H9 (cell line): ENCODE data around the gene TIMM50. TPM values are rescaled to one million over a fixed set of nuclear protein-coding genes. Genes with fewer than 3 reads are reported as not detected.

Experiments
- DNase-seq: peaks from one replicate; pipeline ENCODE4 v3.0.0-alpha.2; 2017
- H2AFZ ChIP-seq: one replicate; pipeline ENCODE4 v1.6.1; 2013; ENCODE audit warnings: mild to moderate bottlenecking, low read length, control low read depth, moderate library complexity
- H2AK5ac ChIP-seq: 2 replicates; pipeline ENCODE4 v1.6.1; 2013; ENCODE audit warnings: low read length, control low read depth, mixed read lengths; ENCODE audit not compliant: insufficient read length
- H2BK120ac ChIP-seq: one replicate; pipeline ENCODE4 v1.6.1; 2013; ENCODE audit warnings: low read depth, mild to moderate bottlenecking, low read length, control low read depth, inconsistent platforms; ENCODE audit not compliant: poor library complexity, severe bottlenecking
- H2BK12ac ChIP-seq: 2 replicates; pipeline ENCODE4 v1.6.1; 2013; ENCODE audit warnings: low read length, control low read depth, mixed read lengths, low read depth; ENCODE audit not compliant: insufficient read length
- H2BK15ac ChIP-seq: 2 replicates; pipeline ENCODE4 v1.6.1; 2013; ENCODE audit warnings: low read depth, low read length, control low read depth
- H2BK20ac ChIP-seq: one replicate; pipeline ENCODE4 v1.6.1; 2013; ENCODE audit warnings: low read depth, mild to moderate bottlenecking, low read length, control low read depth, inconsistent platforms; ENCODE audit not compliant: poor library complexity, severe bottlenecking
- H2BK5ac ChIP-seq: 2 replicates; pipeline ENCODE4 v1.6.1; 2013; ENCODE audit warnings: low read length, control low read depth, mixed read lengths; ENCODE audit not compliant: insufficient read length
- H3K14ac ChIP-seq: 2 replicates; pipeline ENCODE4 v1.6.1; 2013; ENCODE audit warnings: low read length, control low read depth; ENCODE audit not compliant: insufficient read depth
- H3K18ac ChIP-seq: 2 replicates; pipeline ENCODE4 v1.6.1; 2013; ENCODE audit warnings: low read depth, mild to moderate bottlenecking, mixed read lengths, low read length, control low read depth; ENCODE audit not compliant: insufficient read length
- H3K23ac ChIP-seq: 2 replicates; pipeline ENCODE4 v1.6.1; 2013; ENCODE audit warnings: low read length, control low read depth, mixed read lengths, low read depth; ENCODE audit not compliant: insufficient read length
- H3K23me2 ChIP-seq: 2 replicates; pipeline ENCODE4 v1.6.1; 2013; ENCODE audit warnings: low read depth, mild to moderate bottlenecking, mixed read lengths, low read length, control low read depth; ENCODE audit not compliant: insufficient read length, poor library complexity, severe bottlenecking
- H3K27ac ChIP-seq: 2 replicates; pipeline ENCODE4 v1.5.1; 2013; ENCODE audit warnings: low read length, control low read depth, mixed read lengths, low read depth; ENCODE audit not compliant: insufficient read length
- H3K27me3 ChIP-seq: 2 replicates; pipeline ENCODE4 v1.6.1; 2013; ENCODE audit warnings: low read length, control low read depth, inconsistent platforms; ENCODE audit not compliant: insufficient read depth
- H3K4ac ChIP-seq: 2 replicates; pipeline ENCODE4 v1.6.1; 2013; ENCODE audit warnings: low read depth, mild to moderate bottlenecking, control low read depth, inconsistent platforms, low read length, moderate library complexity
- H3K4me1 ChIP-seq: 2 replicates; pipeline ENCODE4 v1.6.1; 2013; ENCODE audit warnings: low read length, control low read depth, inconsistent platforms; ENCODE audit not compliant: insufficient read depth
- H3K4me2 ChIP-seq: 2 replicates; pipeline ENCODE4 v1.6.1; 2013; ENCODE audit warnings: low read length, control low read depth, mixed read lengths; ENCODE audit not compliant: insufficient read length, insufficient read depth
- H3K56ac ChIP-seq: 2 replicates; pipeline ENCODE4 v1.6.1; 2013; ENCODE audit warnings: low read depth, mild to moderate bottlenecking, mixed read lengths, low read length, control low read depth; ENCODE audit not compliant: insufficient read length
- H3K79me1 ChIP-seq: 2 replicates; pipeline ENCODE4 v1.6.1; 2013; ENCODE audit warnings: low read depth, mild to moderate bottlenecking, moderate library complexity, low read length, control low read depth, inconsistent platforms; ENCODE audit not compliant: insufficient read depth, poor library complexity, severe bottlenecking
- H3K79me2 ChIP-seq: 2 replicates; pipeline ENCODE4 v1.6.1; 2013; ENCODE audit warnings: low read length, control low read depth, inconsistent platforms; ENCODE audit not compliant: insufficient read depth
- H3K9ac ChIP-seq: 2 replicates; pipeline ENCODE4 v1.6.1; 2013; ENCODE audit warnings: low read length, control low read depth, mixed read lengths; ENCODE audit not compliant: insufficient read length; ENCODE audit errors: extremely low read depth
- H3K9me3 ChIP-seq: one replicate; pipeline ENCODE4 v1.6.1; 2013; ENCODE audit warnings: low read depth, low read length, inconsistent platforms; ENCODE audit not compliant: control insufficient read depth
- H3T11ph ChIP-seq: one replicate; pipeline ENCODE4 v1.6.1; 2013; ENCODE audit warnings: mild to moderate bottlenecking, low read length, control low read depth, inconsistent platforms
- H4K20me1 ChIP-seq: one replicate; pipeline ENCODE4 v1.6.1; 2013; ENCODE audit not compliant: control insufficient read depth, insufficient read length, insufficient read depth
- H4K5ac ChIP-seq: 2 replicates; pipeline ENCODE4 v1.6.1; 2013; ENCODE audit warnings: low read depth, mild to moderate bottlenecking, mixed read lengths, low read length, control low read depth; ENCODE audit not compliant: insufficient read length
- H4K8ac ChIP-seq: replicated peaks from 2 replicates; pipeline ENCODE4 v1.6.1; 2013; ENCODE audit warnings: low read length, control low read depth, mixed read lengths, low read depth; ENCODE audit not compliant: insufficient read length
- H4K91ac ChIP-seq: 2 replicates; pipeline ENCODE4 v1.6.1; 2013; ENCODE audit warnings: low read depth, mild to moderate bottlenecking, moderate library complexity, mixed read lengths, low read length, control low read depth; ENCODE audit not compliant: insufficient read length
- H3K27ac Mint-ChIP-seq, 3 experiments: 2 replicates in 2 of 3; 3 replicates in 1 of 3; pipeline ENCODE4 v1.8.0; 2020 to 2021; ENCODE audit warnings: mixed read lengths in 3 of 3, mild to moderate bottlenecking in 1 of 3, moderate library complexity in 1 of 3
- H3K27me3 Mint-ChIP-seq: 2 replicates; pipeline ENCODE4 v1.8.0; 2021; ENCODE audit warnings: low read depth, mild to moderate bottlenecking, moderate library complexity, mixed read lengths
- H3K36me3 Mint-ChIP-seq, 3 experiments: 2 replicates in 2 of 3; 3 replicates in 1 of 3; pipeline ENCODE4 v1.8.0; 2020 to 2021; ENCODE audit warnings: low read depth in 3 of 3, mixed read lengths in 3 of 3; ENCODE audit not compliant: insufficient read depth in 1 of 3
- H3K4me1 Mint-ChIP-seq, 2 experiments: 2 replicates each; pipeline ENCODE4 v1.8.0; 2020; ENCODE audit warnings: mixed read lengths in 2 of 2
- H3K4me3 Mint-ChIP-seq, 2 experiments: 2 replicates in 1 of 2; 3 replicates in 1 of 2; pipeline ENCODE4 v1.8.0; 2020 to 2021; ENCODE audit warnings: mild to moderate bottlenecking in 2 of 2, mixed read lengths in 2 of 2, moderate library complexity in 1 of 2
- H3K9me3 Mint-ChIP-seq, 2 experiments: 2 replicates in 1 of 2; 3 replicates in 1 of 2; pipeline ENCODE4 v1.8.0; 2020; ENCODE audit warnings: mild to moderate bottlenecking in 2 of 2, mixed read lengths in 2 of 2, moderate library complexity in 1 of 2
- WGBS: extraction: QIAGEN DNeasy Blood & Tissue Kit; methylation state at CpG from one replicate; pipeline ENCODE4 v1.1.7; 2013; ENCODE audit warnings: missing lambda C conversion rate, low lambda C conversion rate, mixed read lengths; ENCODE audit not compliant: insufficient read length; ENCODE audit errors: extremely low coverage; 5-methylcytosine and 5-hydroxymethylcytosine counted together
- total RNA-seq: library from RNA; stranded (reverse); gene quantifications from 2 replicates; pipeline ENCODE4 v1.2.1, GENCODE V29; 2021
- TF ChIP-seq, protein P1 (sequence below): fragments of 200-600 bp; sonication (generic); conservative IDR thresholded peaks from 3 replicates; pipeline ENCODE4 v1.8.0; 2021; ENCODE audit warnings: antibody characterized with exemption, mild to moderate bottlenecking

TIMM50 gene
- total RNA-seq, 1 experiment from 2014 or later: 128 TPM

DNA sequence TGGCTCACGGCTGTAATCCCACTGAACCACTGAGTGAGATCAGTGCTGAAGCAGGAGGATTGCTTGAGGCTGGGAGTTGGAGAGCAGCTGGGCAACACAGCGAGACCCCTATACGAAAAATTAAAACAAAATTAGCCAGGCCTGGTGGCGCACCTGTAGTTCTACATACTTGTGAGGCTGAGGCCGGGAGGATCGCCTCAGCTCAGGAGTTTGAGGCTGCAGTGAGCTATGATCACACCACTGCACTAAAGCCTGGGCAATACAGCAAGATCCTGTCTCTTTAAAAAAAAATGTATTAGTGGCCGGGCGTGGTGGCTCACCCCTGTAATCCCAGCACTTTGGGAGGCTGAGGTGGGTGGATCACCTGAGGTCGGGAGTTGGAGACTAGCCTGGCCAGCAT, 28.0 kb downstream of the TIMM50 start:
- no peak overlapping the region for H3K27ac Mint-ChIP-seq
- no peak overlapping the region for H2BK5ac ChIP-seq
- H2BK15ac ChIP-seq: no peak overlapping the region
- H3K14ac ChIP-seq: no peak overlapping the region
- no peak overlapping the region for H4K5ac ChIP-seq
- H4K8ac ChIP-seq: no peak overlapping the region
- no peak overlapping the region for H2BK120ac ChIP-seq
- H3K4me1 ChIP-seq: no peaks in the 10 kb centered on the region
- peaks cover 10% of the 10 kb centered on the region for H3K23me2 ChIP-seq
- no CpG with 5 or more reads among the region's 9 CpGs for WGBS
- H3T11ph ChIP-seq: no peak overlapping the region
- H2AFZ ChIP-seq: no peak overlapping the region
- H3K27ac ChIP-seq: no peak overlapping the region
- H3K79me1 ChIP-seq: no peaks in the 10 kb centered on the region
- H3K4me1 Mint-ChIP-seq: peaks cover 9 to 10% of the 10 kb centered on the region in 2 experiments
- H3K9me3 Mint-ChIP-seq: peaks cover 7 to 11% of the 10 kb centered on the region in 2 experiments; a peak in 4 of 5 replicates
- no peak overlapping the region for H3K4ac ChIP-seq
- TF ChIP-seq, protein P1, sequence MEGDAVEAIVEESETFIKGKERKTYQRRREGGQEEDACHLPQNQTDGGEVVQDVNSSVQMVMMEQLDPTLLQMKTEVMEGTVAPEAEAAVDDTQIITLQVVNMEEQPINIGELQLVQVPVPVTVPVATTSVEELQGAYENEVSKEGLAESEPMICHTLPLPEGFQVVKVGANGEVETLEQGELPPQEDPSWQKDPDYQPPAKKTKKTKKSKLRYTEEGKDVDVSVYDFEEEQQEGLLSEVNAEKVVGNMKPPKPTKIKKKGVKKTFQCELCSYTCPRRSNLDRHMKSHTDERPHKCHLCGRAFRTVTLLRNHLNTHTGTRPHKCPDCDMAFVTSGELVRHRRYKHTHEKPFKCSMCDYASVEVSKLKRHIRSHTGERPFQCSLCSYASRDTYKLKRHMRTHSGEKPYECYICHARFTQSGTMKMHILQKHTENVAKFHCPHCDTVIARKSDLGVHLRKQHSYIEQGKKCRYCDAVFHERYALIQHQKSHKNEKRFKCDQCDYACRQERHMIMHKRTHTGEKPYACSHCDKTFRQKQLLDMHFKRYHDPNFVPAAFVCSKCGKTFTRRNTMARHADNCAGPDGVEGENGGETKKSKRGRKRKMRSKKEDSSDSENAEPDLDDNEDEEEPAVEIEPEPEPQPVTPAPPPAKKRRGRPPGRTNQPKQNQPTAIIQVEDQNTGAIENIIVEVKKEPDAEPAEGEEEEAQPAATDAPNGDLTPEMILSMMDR: no peak
- no peak overlapping the region for H3K23ac ChIP-seq
- peaks cover 86% of the 10 kb centered on the region for H3K27me3 Mint-ChIP-seq
- DNase-seq: no peak
- peak overlapping the region in 1 of 2 experiments; percentile 83; a peak in 1 of 5 replicates for H3K4me3 Mint-ChIP-seq
- H3K18ac ChIP-seq: no peak overlapping the region
- no peak overlapping the region for H2AK5ac ChIP-seq
- H2BK20ac ChIP-seq: no peak overlapping the region
- no peaks in the 10 kb centered on the region for H3K79me2 ChIP-seq
- H3K4me2 ChIP-seq: no peak overlapping the region
- H3K27me3 ChIP-seq: peaks cover 19% of the 10 kb centered on the region; the same call in 1 of the 2 replicates
- H2BK12ac ChIP-seq: no peak overlapping the region
- no peaks in the 10 kb centered on the region for H4K20me1 ChIP-seq
- H3K56ac ChIP-seq: no peak overlapping the region
- no peak overlapping the region for H3K9ac ChIP-seq
- no peak overlapping the region for H4K91ac ChIP-seq
- peaks cover 0 to 5% (median 3%) of the 10 kb centered on the region in 3 experiments; a peak in 2 of 7 replicates for H3K36me3 Mint-ChIP-seq
- no peaks in the 10 kb centered on the region for H3K9me3 ChIP-seq
